Neuronal stem cell (in vitro differentiated cells): ENCODE data around the gene N4BP3.

ENCODE experiments used
- DNase-seq: peaks from one replicate; pipeline ENCODE4 v3.0.0-alpha.2; 2013; ENCODE audit warnings: low spot score
- H2AFZ ChIP-seq: one replicate; pipeline ENCODE4 v1.6.1; 2013; ENCODE audit warnings: mild to moderate bottlenecking, low read length, inconsistent platforms
- H2AK5ac ChIP-seq: 2 replicates; pipeline ENCODE4 v1.6.1; 2013; ENCODE audit warnings: low read depth, mild to moderate bottlenecking, inconsistent platforms, low read length, moderate library complexity, mixed read lengths
- H2BK120ac ChIP-seq: 2 replicates; pipeline ENCODE4 v1.6.1; 2013; ENCODE audit warnings: low read depth, mild to moderate bottlenecking, inconsistent platforms, low read length, moderate library complexity, mixed read lengths
- H2BK12ac ChIP-seq: one replicate; pipeline ENCODE4 v1.6.1; 2013; ENCODE audit warnings: low read length, inconsistent platforms
- H2BK15ac ChIP-seq: 2 replicates; pipeline ENCODE4 v1.6.1; 2013; ENCODE audit warnings: mild to moderate bottlenecking, low read length, inconsistent platforms, mixed read lengths
- H2BK5ac ChIP-seq: one replicate; pipeline ENCODE4 v1.6.1; 2013; ENCODE audit warnings: inconsistent platforms, mild to moderate bottlenecking, low read length, moderate library complexity
- H3K14ac ChIP-seq: one replicate; pipeline ENCODE4 v1.6.1; 2013; ENCODE audit warnings: low read length, inconsistent platforms
- H3K18ac ChIP-seq: 2 replicates; pipeline ENCODE4 v1.6.1; 2013; ENCODE audit warnings: low read length, inconsistent platforms
- H3K23ac ChIP-seq: 2 replicates; pipeline ENCODE4 v1.6.1; 2013; ENCODE audit warnings: low read depth, mild to moderate bottlenecking, mixed read lengths, low read length, inconsistent platforms; ENCODE audit not compliant: poor library complexity
- H3K27ac ChIP-seq: replicated peaks from 3 replicates; pipeline ENCODE4 v1.5.1; 2013; ENCODE audit warnings: low read length, inconsistent platforms
- H3K27me3 ChIP-seq, 3 experiments: 2 replicates each; pipeline ENCODE4 v1.6.1; 2013; ENCODE audit warnings: low read length in 3 of 3, mild to moderate bottlenecking in 2 of 3, inconsistent platforms in 1 of 3, low read depth in 1 of 3, mixed read lengths in 1 of 3, moderate library complexity in 1 of 3; ENCODE audit not compliant: control insufficient read depth in 3 of 3, insufficient read depth in 3 of 3
- H3K36me3 ChIP-seq, 2 donors: replicated peaks in 1 of 2; 2 replicates each; pipeline ENCODE4 v1.6.1; 2013; ENCODE audit warnings: low read length in 2 of 2; ENCODE audit not compliant: control insufficient read depth in 2 of 2, insufficient read depth in 2 of 2
- H3K4ac ChIP-seq: 2 replicates; pipeline ENCODE4 v1.6.1; 2013; ENCODE audit warnings: inconsistent platforms, mild to moderate bottlenecking, low read length, moderate library complexity
- H3K4me1 ChIP-seq, 2 donors: 1 replicate in 1 of 2; 2 replicates in 1 of 2; pipeline ENCODE4 v1.6.1; 2013; ENCODE audit warnings: low read length in 2 of 2, low read depth in 1 of 2; ENCODE audit not compliant: control insufficient read depth in 2 of 2, insufficient read depth in 1 of 2
- H3K4me2 ChIP-seq: one replicate; pipeline ENCODE4 v1.6.1; 2013; ENCODE audit warnings: mild to moderate bottlenecking, low read length, inconsistent platforms; ENCODE audit not compliant: insufficient read depth, poor library complexity, severe bottlenecking
- H3K4me3 ChIP-seq, 2 donors: 2 replicates each; pipeline ENCODE4 v1.5.1; 2013; ENCODE audit warnings: low read length in 2 of 2, mild to moderate bottlenecking in 2 of 2, inconsistent platforms in 1 of 2, moderate library complexity in 1 of 2
- H3K79me1 ChIP-seq: one replicate; pipeline ENCODE4 v1.6.1; 2013; ENCODE audit warnings: low read depth, mild to moderate bottlenecking, inconsistent platforms, low read length, moderate library complexity
- H3K9ac ChIP-seq: one replicate; pipeline ENCODE4 v1.6.1; 2013; ENCODE audit warnings: mild to moderate bottlenecking, low read depth, low read length, inconsistent platforms; ENCODE audit not compliant: poor library complexity
- H3K9me3 ChIP-seq, 2 donors: replicated peaks in 1 of 2; 2 replicates each; pipeline versions ENCODE3 to v1.6.1; 2013; ENCODE audit warnings: low read length in 2 of 2, mild to moderate bottlenecking in 2 of 2, inconsistent platforms in 1 of 2, low read depth in 1 of 2, mixed read lengths in 1 of 2, moderate library complexity in 1 of 2; ENCODE audit not compliant: control insufficient read depth in 2 of 2, insufficient read depth in 1 of 2
- H4K8ac ChIP-seq: one replicate; pipeline ENCODE4 v1.6.1; 2013; ENCODE audit warnings: low read depth, mild to moderate bottlenecking, inconsistent platforms, low read length, moderate library complexity
- H4K91ac ChIP-seq: one replicate; pipeline ENCODE4 v1.6.1; 2013; ENCODE audit warnings: low read length, low read depth, mild to moderate bottlenecking, inconsistent platforms; ENCODE audit not compliant: poor library complexity
- WGBS, 2 donors: extraction: QIAGEN DNeasy Blood & Tissue Kit; methylation state at CpG; one replicate each; pipeline ENCODE4 v1.1.7; 2013; ENCODE audit warnings: missing lambda C conversion rate in 2 of 2, mixed read lengths in 1 of 2; ENCODE audit not compliant: insufficient read length in 2 of 2, insufficient replicate concordance in 1 of 2; ENCODE audit errors: extremely low coverage in 2 of 2; 5-methylcytosine and 5-hydroxymethylcytosine counted together

The N4BP3 gene

DNA sequence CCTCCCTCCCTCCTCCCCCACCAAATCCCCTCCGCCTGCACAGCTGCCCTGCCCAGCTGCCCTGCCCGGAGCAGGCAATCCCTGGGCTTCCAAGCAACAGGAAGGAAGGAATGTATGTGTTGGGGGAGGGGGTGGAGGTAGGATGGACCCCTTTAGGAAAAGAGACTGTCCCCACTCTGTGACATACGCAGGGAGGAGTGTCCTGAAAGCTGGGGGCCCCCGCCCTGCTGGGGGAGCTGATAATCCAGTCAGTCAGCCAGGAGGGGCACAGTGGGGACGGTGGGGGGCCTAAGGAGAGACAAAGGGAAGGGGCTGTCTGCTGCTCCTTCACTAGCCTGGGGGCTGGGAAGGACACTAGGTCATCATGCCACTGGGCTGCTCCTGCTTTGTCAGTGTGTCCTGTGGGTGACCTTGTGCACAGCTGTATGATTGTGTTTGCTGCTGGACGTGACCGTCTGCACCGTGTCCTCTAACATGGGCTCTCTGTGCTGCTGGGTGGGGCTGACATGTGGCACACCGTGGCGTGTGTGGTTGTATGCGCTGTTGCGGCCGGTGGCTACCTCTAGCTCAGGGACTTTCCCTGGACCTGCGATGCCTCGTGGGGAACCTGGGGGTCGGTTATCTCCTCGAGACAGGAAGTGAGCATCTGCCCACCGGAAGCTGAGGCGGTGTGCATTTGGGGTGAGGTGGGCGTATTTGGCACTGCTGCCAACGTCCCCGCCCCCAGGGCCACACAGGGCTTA, 3.0 kb downstream of the N4BP3 start:
- H3K14ac ChIP-seq: peak overlapping the region; percentile 12
- H3K4ac ChIP-seq: no peak overlapping the region
- H3K27ac ChIP-seq: peak overlapping the region; percentile 94
- H3K4me2 ChIP-seq: peak overlapping the region; percentile 85
- H2BK15ac ChIP-seq: peak overlapping the region; percentile 52
- H2BK120ac ChIP-seq: peak overlapping the region; percentile 76
- H3K36me3 ChIP-seq: peaks cover 0 to 11% of the 10 kb centered on the region in 2 donors
- peak overlapping the region; percentile 63 for H2BK12ac ChIP-seq
- H3K9me3 ChIP-seq: peaks cover 2 to 7% of the 10 kb centered on the region in 2 donors
- peak overlapping the region; percentile 47 to 90 for H3K4me3 ChIP-seq
- peak overlapping the region; percentile 73 for H2AFZ ChIP-seq
- H2BK5ac ChIP-seq: peak overlapping the region; percentile 89
- H3K27me3 ChIP-seq: no peaks in the 10 kb centered on the region
- H4K91ac ChIP-seq: no peak overlapping the region
- H4K8ac ChIP-seq: no peak overlapping the region
- WGBS, 2 donors: no CpG with 5 or more reads among the region's 22 CpGs
- H2AK5ac ChIP-seq: peak overlapping the region; percentile 13
- peak overlapping the region; percentile 4 for H3K23ac ChIP-seq
- peak; percentile 74 for DNase-seq
- H3K18ac ChIP-seq: peak overlapping the region; percentile 86
- H3K79me1 ChIP-seq: peaks cover 2% of the 10 kb centered on the region
- H3K4me1 ChIP-seq: peaks cover 24 to 36% of the 10 kb centered on the region in 2 donors
- H3K9ac ChIP-seq: peak overlapping the region; percentile 75

DNA sequence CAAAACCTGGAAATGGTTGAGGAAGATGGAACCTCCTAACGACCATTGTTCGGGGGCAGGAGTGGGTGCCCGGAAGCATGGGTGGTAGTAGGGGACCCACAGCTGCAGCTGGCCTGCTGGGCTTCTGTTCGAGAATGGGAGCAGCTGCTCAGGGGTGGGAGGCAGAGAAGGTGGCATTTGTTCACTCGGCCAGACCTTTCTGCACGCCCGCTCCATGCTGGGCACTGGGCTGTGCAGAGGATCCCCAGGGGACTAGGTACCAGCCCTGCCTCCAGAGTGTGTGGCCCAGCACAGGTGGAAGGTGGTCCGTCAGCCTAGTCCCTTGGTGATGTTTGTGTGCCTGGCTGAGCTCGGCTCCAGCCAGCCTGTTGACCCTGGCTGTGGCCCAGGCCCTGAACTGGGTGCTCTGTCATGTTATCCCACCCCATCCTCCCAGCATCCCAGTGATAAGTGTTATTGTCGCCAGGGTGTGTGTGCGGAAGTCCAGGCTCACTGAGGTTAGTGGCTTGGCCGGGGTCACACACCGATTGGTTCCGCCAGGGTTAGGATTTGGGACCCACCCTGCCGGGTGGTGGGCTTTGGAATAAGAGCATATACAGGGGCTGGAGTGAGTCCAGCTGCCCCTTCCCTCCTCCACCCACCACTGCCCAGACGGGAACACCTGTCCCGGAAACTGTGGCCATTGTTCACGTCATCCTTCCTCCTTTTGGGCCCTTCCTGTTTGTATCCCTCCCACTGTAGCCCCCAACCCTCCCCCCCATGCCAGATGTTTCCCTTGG, 4.8 kb downstream of the N4BP3 start:
- Histone ChIP-seq H2BK120ac (peak overlapping the region; percentile 52), H4K91ac (no peak overlapping the region), H2AFZ (no peak overlapping the region), H3K14ac (no peak overlapping the region), H3K9ac (no peak overlapping the region), H3K27me3 (no peaks in the 10 kb centered on the region), H3K4me3 (no peak overlapping the region), H4K8ac (no peak overlapping the region), H2AK5ac (peak overlapping the region; percentile 92), H3K27ac (no peak overlapping the region), H2BK15ac (peak overlapping the region; percentile 55), H3K4me2 (no peak overlapping the region), H3K9me3 (no peaks in the 10 kb centered on the region), H2BK12ac (peak overlapping the region; percentile 60), H3K18ac (peak overlapping the region; percentile 80), H3K36me3 (peaks cover 3 to 28% of the 10 kb centered on the region in 2 donors), H3K4me1 (peaks cover 24 to 36% of the 10 kb centered on the region in 2 donors), H3K4ac (no peak overlapping the region), H2BK5ac (no peak overlapping the region), H3K79me1 (peaks cover 2% of the 10 kb centered on the region), H3K23ac (no peak overlapping the region)
- no peak for DNase-seq
- no CpG with 5 or more reads among the region's 18 CpGs for WGBS, 2 donors

- Histone ChIP-seq H3K14ac (no peak overlapping the region), H3K4me2 (no peak overlapping the region), H3K27ac (no peak overlapping the region), H2BK12ac (no peak overlapping the region), H2AK5ac (peak overlapping the region; percentile 64), H2BK120ac (no peak overlapping the region), H3K23ac (no peak overlapping the region), H3K4me3 (no peak overlapping the region), H2BK5ac (no peak overlapping the region), H3K4ac (no peak overlapping the region), H3K9ac (no peak overlapping the region), H3K36me3 (peaks cover 3 to 28% of the 10 kb centered on the region in 2 donors), H2BK15ac (peak overlapping the region; percentile 65), H3K4me1 (peaks cover 19 to 26% of the 10 kb centered on the region in 2 donors), H4K8ac (no peak overlapping the region), H3K27me3 (no peaks in the 10 kb centered on the region), H4K91ac (no peak overlapping the region), H3K18ac (no peak overlapping the region), H2AFZ (no peak overlapping the region), H3K79me1 (peaks cover 2% of the 10 kb centered on the region), H3K9me3 (no peaks in the 10 kb centered on the region)
- WGBS, 2 donors: no CpG with 5 or more reads among the region's 27 CpGs
- DNase-seq: no peak
Observed at GRCh38 chr5:178119915-178120606, 6.7 kb downstream of the N4BP3 start.
